CD4-positive, alpha-beta T cell (primary cell): ENCODE results near the gene SUPT3H. TPM values are rescaled to one million over a fixed set of nuclear protein-coding genes. Genes with fewer than 3 reads are reported as not detected.

Experiments
- ATAC-seq: fragments of 200-7000 bp; cut with Tn5 transposase; one replicate; pipeline ENCODE4 v1.10.0; 2022; ENCODE audit warnings: mild to moderate bottlenecking; ENCODE audit not compliant: poor library complexity
- CTCF ChIA-PET: fragments of 350-600 bp; sonication (Branson Sonifier 250); formaldehyde crosslinking; loops from one replicate; lab custom pipeline; 2021; ENCODE audit warnings: antibody characterized with exemption, inconsistent platforms; lab: Charles Lee
- POLR2A ChIA-PET: fragments of 350-600 bp; sonication (Branson Sonifier 250); formaldehyde crosslinking; loops from one replicate; lab custom pipeline; 2021; ENCODE audit warnings: antibody characterized with exemption, inconsistent platforms; lab: Charles Lee
- DNase-seq, 14 experiments: peaks; one replicate each; pipeline ENCODE4 v3.0.0-alpha.2; 2013 to 2020; ENCODE audit warnings: mixed read lengths in 2 of 14
- H3K27ac ChIP-seq, 2 donors: one replicate each; pipeline versions ENCODE4 v1.5.1 to v1.7.0; 2013; ENCODE audit warnings: low read length in 2 of 2, low read depth in 1 of 2, mild to moderate bottlenecking in 1 of 2
- H3K27me3 ChIP-seq, 2 experiments: 1 replicate in 1 of 2; 2 replicates in 1 of 2; pipeline versions ENCODE4 v1.6.1 to v1.7.0; 2013; ENCODE audit warnings: low read length in 2 of 2, control low read depth in 1 of 2, mild to moderate bottlenecking in 1 of 2, moderate library complexity in 1 of 2; ENCODE audit not compliant: insufficient read depth in 2 of 2, control insufficient read depth in 1 of 2
- H3K36me3 ChIP-seq: one replicate; pipeline ENCODE4 v1.6.1; 2013; ENCODE audit warnings: low read length, control low read depth; ENCODE audit not compliant: insufficient read depth
- H3K4me1 ChIP-seq: one replicate; pipeline ENCODE4 v1.6.1; 2013; ENCODE audit warnings: low read length, control low read depth; ENCODE audit not compliant: insufficient read depth
- H3K4me3 ChIP-seq: one replicate; pipeline ENCODE4 v1.5.1; 2013; ENCODE audit warnings: mild to moderate bottlenecking, low read length, moderate library complexity
- H3K9me3 ChIP-seq, 2 experiments: 1 replicate in 1 of 2; 2 replicates in 1 of 2; pipeline versions ENCODE4 v1.6.1 to v1.7.0; 2013; ENCODE audit warnings: low read length in 2 of 2, mild to moderate bottlenecking in 2 of 2, control low read depth in 1 of 2, moderate library complexity in 1 of 2; ENCODE audit not compliant: control insufficient read depth in 1 of 2, insufficient read depth in 1 of 2
- H3K27ac Mint-ChIP-seq: one replicate; pipeline ENCODE4 v1.8.0; 2020; ENCODE audit warnings: mixed read lengths
- H3K27me3 Mint-ChIP-seq: one replicate; pipeline ENCODE4 v1.8.0; 2021; ENCODE audit warnings: mixed read lengths
- H3K36me3 Mint-ChIP-seq: one replicate; pipeline ENCODE4 v1.8.0; 2021; ENCODE audit warnings: low read depth, mixed read lengths
- H3K4me1 Mint-ChIP-seq: one replicate; pipeline ENCODE4 v1.8.0; 2021; ENCODE audit warnings: low read depth, mixed read lengths
- H3K4me3 Mint-ChIP-seq: one replicate; pipeline ENCODE4 v1.8.0; 2020; ENCODE audit warnings: mild to moderate bottlenecking, mixed read lengths
- H3K9me3 Mint-ChIP-seq: one replicate; pipeline ENCODE4 v1.8.0; 2020; ENCODE audit warnings: mixed read lengths
- CTCF ChIP-seq: fragments of 200-600 bp; IDR thresholded peaks from one replicate; pipeline ENCODE4 v1.8.0; 2022; ENCODE audit warnings: antibody characterized with exemption, mild to moderate bottlenecking
- intact Hi-C, 2 experiments: fragments of 100-400 bp; cut with DNase I in 1 of 2; cut with micrococcal nuclease in 1 of 2; formaldehyde crosslinking; loops; one replicate each; pipeline versions ENCODE4 v1.15.1 to v1.9.0; 2023 to 2025; cut with DNase I, micrococcal nuclease
- total RNA-seq, 174 experiments: library from RNA in 2 of 174; stranded (reverse) in 2 of 174; gene quantifications; one replicate each; pipeline ENCODE4 v1.2.3 and lab custom pipeline; 2021 to 2026

SUPT3H gene
- total RNA-seq, 2 experiments from 2014 or later = 8.9 to 10.5 TPM

GRCh38 chr6:44956396-44956795 lies 421.3 kb downstream of the SUPT3H start:
- Mint-ChIP-seq H3K4me1 (peaks cover 6% of the 10 kb centered on the region), H3K36me3 (peaks cover 5% of the 10 kb centered on the region), H3K27ac (no peak overlapping the region), H3K4me3 (no peak overlapping the region), H3K9me3 (peaks cover 4% of the 10 kb centered on the region), H3K27me3 (no peaks in the 10 kb centered on the region)
- Histone ChIP-seq H3K27me3 (no peaks in the 10 kb centered on the region), H3K27ac (no peak overlapping the region), H3K36me3 (no peaks in the 10 kb centered on the region), H3K4me1 (peaks cover 2% of the 10 kb centered on the region), H3K9me3 (peaks cover 0 to 11% of the 10 kb centered on the region in 2 experiments), H3K4me3 (no peak overlapping the region)
- ChIA-PET CTCF (no interaction called here), POLR2A (no interaction called here)
- DNase-seq = no peak
- ATAC-seq = no peak
- no peak for TF ChIP-seq CTCF
- intact Hi-C loops = no loop called here

- H3K4me3 ChIP-seq = no peak overlapping the region
- DNase-seq = no peak
- peaks cover 4% of the 10 kb centered on the region for H3K4me1 ChIP-seq
- H3K4me3 Mint-ChIP-seq = no peak overlapping the region
- ChIA-PET POLR2A (no interaction called here), CTCF (no interaction called here)
- H3K9me3 ChIP-seq = peaks cover 3 to 11% of the 10 kb centered on the region in 2 experiments
- H3K9me3 Mint-ChIP-seq = peaks cover 4% of the 10 kb centered on the region
- peaks cover 15% of the 10 kb centered on the region for H3K4me1 Mint-ChIP-seq
- no peaks in the 10 kb centered on the region for H3K27me3 Mint-ChIP-seq
- intact Hi-C loops = no loop called here
- no peak overlapping the region for H3K27ac ChIP-seq
- no peaks in the 10 kb centered on the region for H3K36me3 ChIP-seq
- no peak overlapping the region for H3K27ac Mint-ChIP-seq
- no peak for ATAC-seq
- peaks cover 17% of the 10 kb centered on the region for H3K36me3 Mint-ChIP-seq
- TF ChIP-seq CTCF = no peak
- H3K27me3 ChIP-seq = no peaks in the 10 kb centered on the region
Observed at GRCh38 chr6:44955145-44955544, 422.6 kb downstream of the SUPT3H start.

- H3K4me1 ChIP-seq = peaks cover 4% of the 10 kb centered on the region
- CTCF ChIA-PET = no interaction called here
- H3K27me3 ChIP-seq = no peaks in the 10 kb centered on the region
- no peak overlapping the region for H3K4me3 ChIP-seq
- DNase-seq = no peak
- POLR2A ChIA-PET = no interaction called here
- no peak for ATAC-seq
- no peak for TF ChIP-seq CTCF
- peaks cover 11 to 12% of the 10 kb centered on the region in 2 experiments for H3K9me3 ChIP-seq
- Mint-ChIP-seq H3K36me3 (peaks cover 26% of the 10 kb centered on the region), H3K9me3 (peaks cover 10% of the 10 kb centered on the region), H3K4me1 (peaks cover 15% of the 10 kb centered on the region), H3K27ac (no peak overlapping the region), H3K27me3 (no peaks in the 10 kb centered on the region), H3K4me3 (no peak overlapping the region)
- H3K27ac ChIP-seq = no peak overlapping the region
- intact Hi-C loops = no loop called here
- H3K36me3 ChIP-seq = no peaks in the 10 kb centered on the region
Observed at GRCh38 chr6:44954281-44954680, 423.5 kb downstream of the SUPT3H start.
